Nephron progenitor cell (in vitro differentiated cells): ENCODE measurements around the gene MEIS2.

Source experiments
- DNase-seq: peaks from one replicate; pipeline ENCODE4 v3.0.0; 2021
- H3K27ac Mint-ChIP-seq: 2 replicates; pipeline ENCODE4 v1.8.0; 2021; ENCODE audit warnings: mild to moderate bottlenecking, moderate library complexity, mixed read lengths
- H3K27me3 Mint-ChIP-seq: 2 replicates; pipeline ENCODE4 v1.8.0; 2021; ENCODE audit warnings: mild to moderate bottlenecking, low read depth, mixed read lengths; ENCODE audit not compliant: poor library complexity
- H3K36me3 Mint-ChIP-seq: 2 replicates; pipeline ENCODE4 v1.8.0; 2021; ENCODE audit warnings: low read depth, mixed read lengths
- H3K4me1 Mint-ChIP-seq: 2 replicates; pipeline ENCODE4 v1.8.0; 2021; ENCODE audit warnings: mixed read lengths
- H3K4me3 Mint-ChIP-seq: 2 replicates; pipeline ENCODE4 v1.8.0; 2021; ENCODE audit warnings: mild to moderate bottlenecking, moderate library complexity, mixed read lengths
- H3K9me3 Mint-ChIP-seq: 2 replicates; pipeline ENCODE4 v1.8.0; 2021; ENCODE audit warnings: mild to moderate bottlenecking, moderate library complexity, mixed read lengths
- CTCF ChIP-seq: fragments of 200-600 bp; sonication (generic); IDR thresholded peaks from 2 replicates; pipeline ENCODE4 v1.5.0; 2021; ENCODE audit warnings: antibody characterized with exemption

Gene MEIS2

GRCh38 chr15:36950371-36950770, 150.0 kb downstream of the MEIS2 start:
- no peak for DNase-seq
- Mint-ChIP-seq H3K4me1 (peaks cover 75% of the 10 kb centered on the region), H3K9me3 (no peaks in the 10 kb centered on the region), H3K36me3 (peaks cover 76% of the 10 kb centered on the region), H3K4me3 (no peak overlapping the region), H3K27ac (peak overlapping the region; percentile 18), H3K27me3 (peaks cover 2% of the 10 kb centered on the region)
- TF ChIP-seq CTCF = no peak

GRCh38 chr15:36948982-36949381, 151.4 kb downstream of the MEIS2 start:
- TF ChIP-seq CTCF = no peak
- peak overlapping the region; percentile 7 for H3K27ac Mint-ChIP-seq
- H3K27me3 Mint-ChIP-seq = peaks cover 2% of the 10 kb centered on the region
- H3K9me3 Mint-ChIP-seq = no peaks in the 10 kb centered on the region
- H3K4me1 Mint-ChIP-seq = peaks cover 76% of the 10 kb centered on the region
- H3K4me3 Mint-ChIP-seq = no peak overlapping the region
- H3K36me3 Mint-ChIP-seq = peaks cover 80% of the 10 kb centered on the region
- no peak for DNase-seq

- Mint-ChIP-seq H3K27ac (peak overlapping the region; percentile 7), H3K4me1 (peaks cover 67% of the 10 kb centered on the region), H3K4me3 (no peak overlapping the region), H3K9me3 (no peaks in the 10 kb centered on the region), H3K36me3 (peaks cover 89% of the 10 kb centered on the region), H3K27me3 (peaks cover 2% of the 10 kb centered on the region)
- TF ChIP-seq CTCF = no peak
- DNase-seq = no peak
Observed at GRCh38 chr15:36947035-36947719, 153.2 kb downstream of the MEIS2 start.

- Mint-ChIP-seq H3K36me3 (peaks cover 96% of the 10 kb centered on the region), H3K27me3 (no peaks in the 10 kb centered on the region), H3K9me3 (no peaks in the 10 kb centered on the region), H3K4me1 (peaks cover 66% of the 10 kb centered on the region), H3K27ac (peak overlapping the region; percentile 26), H3K4me3 (no peak overlapping the region)
- no peak for DNase-seq
- TF ChIP-seq CTCF = no peak
Observed at GRCh38 chr15:36944442-36944841, 155.9 kb downstream of the MEIS2 start.

GRCh38 chr15:36943508-36944361, 156.6 kb downstream of the MEIS2 start:
- no peak for DNase-seq
- H3K9me3 Mint-ChIP-seq = no peaks in the 10 kb centered on the region
- no peak for TF ChIP-seq CTCF
- peaks cover 70% of the 10 kb centered on the region for H3K4me1 Mint-ChIP-seq
- no peaks in the 10 kb centered on the region for H3K27me3 Mint-ChIP-seq
- no peak overlapping the region for H3K4me3 Mint-ChIP-seq
- H3K27ac Mint-ChIP-seq = peak overlapping the region; percentile 41
- H3K36me3 Mint-ChIP-seq = peaks cover 96% of the 10 kb centered on the region
